Measurements from ENCODE around the gene KMT5C.

The KMT5C gene

DNA sequence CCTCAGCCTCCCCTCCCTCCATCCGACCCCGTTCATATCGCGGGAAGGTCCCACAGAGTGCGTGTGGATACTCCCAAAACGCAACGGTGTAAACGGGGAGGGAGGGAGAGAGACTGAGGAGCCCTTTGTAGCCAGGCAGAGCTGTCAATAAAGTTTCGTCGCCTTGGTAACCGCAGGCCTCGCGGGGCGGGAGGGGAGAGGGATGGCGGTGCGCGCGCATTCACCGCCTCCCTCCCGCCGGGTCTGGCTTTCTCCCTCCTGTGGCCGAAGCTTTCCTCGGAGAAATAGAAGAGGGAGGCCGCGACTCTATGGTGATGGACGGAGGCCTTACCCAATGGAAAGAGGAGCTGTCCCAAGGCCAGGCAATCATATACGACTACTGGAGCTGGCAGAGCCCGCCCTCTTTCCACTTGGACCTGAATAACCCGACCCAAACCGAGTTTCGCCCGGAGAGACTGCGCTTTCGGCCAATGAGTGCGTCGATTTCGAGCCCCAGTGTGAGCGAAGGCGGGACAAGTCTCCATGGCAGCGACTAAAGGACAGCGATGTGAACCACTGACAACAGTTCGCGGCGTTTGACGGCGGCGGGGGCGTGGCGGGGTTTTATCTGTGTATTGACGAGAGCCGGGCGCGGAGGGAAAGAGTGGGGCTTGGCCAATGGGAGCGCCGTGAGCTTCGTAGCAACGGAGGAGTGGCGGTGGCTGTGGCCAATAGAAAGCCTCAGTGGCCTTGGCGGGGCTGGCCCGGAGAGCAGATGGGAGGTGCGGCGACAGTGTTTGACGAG lies at the start of gene KMT5C:
Gene KMT5C, plus strand, starts transcription at position 772 of the 784 bp plus-strand sequence. CDS start 2,061 bp downstream, outside the sequence.
- Histone ChIP-seq H3K9ac (ENCODE audit: low read depth, low read length) (peak within 1 kb of the TSS; percentile 87), H3K27me3 (ENCODE audit: insufficient read depth, low read length) (no peaks in the 10 kb centered on the region; the same call in 1 of the 2 replicates), H3K9me3 (ENCODE audit: insufficient read depth, low read depth, low read length) (no peaks in the 10 kb centered on the region), H3K27ac (ENCODE audit: low read length) (peak within 1 kb of the TSS; percentile 48), H3K4me3 (ENCODE audit: low read length) (peak within 1 kb of the TSS; percentile 87), H3K36me3 (ENCODE audit: insufficient read depth, low read depth, low read length) (peaks cover 22% of the 10 kb centered on the region), H3K4me1 (ENCODE audit: insufficient read depth, low read length) (peaks cover 5% of the 10 kb centered on the region; the same call in 1 of the 2 replicates)

DNA sequence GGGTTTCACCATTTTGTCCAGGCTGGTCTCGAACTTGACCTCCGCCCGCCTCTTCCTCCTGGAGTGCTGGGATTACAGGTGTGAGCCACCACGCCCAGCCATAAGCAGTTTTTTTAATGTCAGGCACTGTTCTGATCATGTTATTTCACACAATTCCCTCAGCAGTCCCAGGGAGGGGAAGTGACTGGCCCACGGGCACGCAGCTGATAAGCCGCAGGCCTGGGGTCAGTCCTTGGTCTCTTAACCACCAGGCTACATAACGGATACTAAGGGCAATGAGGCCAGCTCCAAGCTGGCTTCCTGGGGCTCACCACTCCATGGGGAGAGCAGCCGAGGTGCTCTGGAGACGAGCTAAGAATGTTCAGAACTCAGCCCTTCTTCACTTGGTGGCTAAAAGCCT lies 42.4 kb upstream of the KMT5C start:
- H3K36me3 ChIP-seq (ENCODE audit: insufficient read depth, low read depth, low read length): peaks cover 47% of the 10 kb centered on the region
- H3K9me3 ChIP-seq (ENCODE audit: insufficient read depth, low read depth, low read length): no peaks in the 10 kb centered on the region
- no peak overlapping the region for H3K4me3 ChIP-seq (ENCODE audit: low read length)
- H3K4me1 ChIP-seq (ENCODE audit: insufficient read depth, low read length): peaks cover 4% of the 10 kb centered on the region; the same call in 1 of the 2 replicates
- H3K9ac ChIP-seq (ENCODE audit: low read depth, low read length): no peak overlapping the region
- H3K27me3 ChIP-seq (ENCODE audit: insufficient read depth, low read length): no peaks in the 10 kb centered on the region
- H3K27ac ChIP-seq (ENCODE audit: low read length): no peak overlapping the region

DNA sequence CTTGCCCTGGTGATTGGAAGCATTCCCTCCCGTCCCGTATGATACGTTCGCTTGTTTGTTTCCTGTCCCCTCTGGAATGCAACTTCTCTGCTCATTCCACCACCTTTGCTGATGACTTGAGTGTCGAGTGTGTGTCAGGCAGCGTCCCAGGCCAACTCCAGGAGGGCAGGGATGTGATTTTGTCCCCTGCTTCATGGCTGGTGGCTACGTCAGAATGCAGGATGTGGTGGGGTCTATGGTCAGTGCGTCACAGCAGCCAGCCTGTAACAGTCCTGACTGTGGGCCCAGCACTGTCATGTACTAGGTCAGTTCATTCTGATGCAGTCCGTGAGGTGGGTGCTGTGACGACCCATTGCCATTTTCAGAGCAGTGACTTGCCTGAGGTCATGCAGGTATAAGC lies 39.7 kb upstream of the KMT5C start:
- H3K27me3 ChIP-seq (ENCODE audit: insufficient read depth, low read length): no peaks in the 10 kb centered on the region
- no peaks in the 10 kb centered on the region for H3K9me3 ChIP-seq (ENCODE audit: insufficient read depth, low read depth, low read length)
- peaks cover 4% of the 10 kb centered on the region; the same call in 1 of the 2 replicates for H3K4me1 ChIP-seq (ENCODE audit: insufficient read depth, low read length)
- no peak overlapping the region for H3K9ac ChIP-seq (ENCODE audit: low read depth, low read length)
- H3K4me3 ChIP-seq (ENCODE audit: low read length): no peak overlapping the region
- H3K36me3 ChIP-seq (ENCODE audit: insufficient read depth, low read depth, low read length): peaks cover 52% of the 10 kb centered on the region
- peak overlapping the region; percentile 26 for H3K27ac ChIP-seq (ENCODE audit: low read length)

DNA sequence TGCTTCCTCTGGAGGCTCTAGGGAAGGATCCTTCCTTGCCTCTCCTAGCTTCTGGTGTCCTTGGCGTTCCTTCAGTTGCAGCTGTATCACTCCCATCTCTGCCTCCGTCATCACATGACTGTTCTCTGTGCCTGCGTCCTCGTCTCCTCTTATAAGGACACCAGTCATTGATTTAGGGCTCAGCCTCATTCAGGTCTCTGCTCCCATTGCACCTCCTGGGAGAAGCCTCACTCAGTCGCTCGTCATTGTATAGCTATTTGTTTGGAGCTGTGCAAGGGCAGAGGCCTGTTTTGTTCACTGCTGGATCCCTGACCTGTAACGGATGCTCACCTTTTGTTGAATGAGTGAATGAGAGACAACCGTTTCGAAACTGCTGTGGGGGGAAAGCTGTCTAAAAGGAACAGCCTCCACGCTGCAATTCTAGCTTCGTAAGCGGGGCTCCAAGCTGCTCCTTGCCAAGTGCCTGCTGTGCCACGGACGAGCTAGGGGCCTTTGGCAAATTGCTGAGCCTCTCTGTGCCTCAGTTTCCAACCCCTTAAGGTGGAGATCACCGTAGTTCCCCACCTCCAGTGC lies 38.7 kb upstream of the KMT5C start:
- Histone ChIP-seq H3K27me3 (ENCODE audit: insufficient read depth, low read length) (no peaks in the 10 kb centered on the region), H3K27ac (ENCODE audit: low read length) (no peak overlapping the region), H3K9me3 (ENCODE audit: insufficient read depth, low read depth, low read length) (no peaks in the 10 kb centered on the region), H3K4me1 (ENCODE audit: insufficient read depth, low read length) (peaks cover 4% of the 10 kb centered on the region; the same call in 1 of the 2 replicates), H3K9ac (ENCODE audit: low read depth, low read length) (peak overlapping the region; percentile 35; the same call in 1 of the 2 replicates), H3K36me3 (ENCODE audit: insufficient read depth, low read depth, low read length) (peaks cover 52% of the 10 kb centered on the region), H3K4me3 (ENCODE audit: low read length) (peak overlapping the region; percentile 39; the same call in 1 of the 2 replicates)

DNA sequence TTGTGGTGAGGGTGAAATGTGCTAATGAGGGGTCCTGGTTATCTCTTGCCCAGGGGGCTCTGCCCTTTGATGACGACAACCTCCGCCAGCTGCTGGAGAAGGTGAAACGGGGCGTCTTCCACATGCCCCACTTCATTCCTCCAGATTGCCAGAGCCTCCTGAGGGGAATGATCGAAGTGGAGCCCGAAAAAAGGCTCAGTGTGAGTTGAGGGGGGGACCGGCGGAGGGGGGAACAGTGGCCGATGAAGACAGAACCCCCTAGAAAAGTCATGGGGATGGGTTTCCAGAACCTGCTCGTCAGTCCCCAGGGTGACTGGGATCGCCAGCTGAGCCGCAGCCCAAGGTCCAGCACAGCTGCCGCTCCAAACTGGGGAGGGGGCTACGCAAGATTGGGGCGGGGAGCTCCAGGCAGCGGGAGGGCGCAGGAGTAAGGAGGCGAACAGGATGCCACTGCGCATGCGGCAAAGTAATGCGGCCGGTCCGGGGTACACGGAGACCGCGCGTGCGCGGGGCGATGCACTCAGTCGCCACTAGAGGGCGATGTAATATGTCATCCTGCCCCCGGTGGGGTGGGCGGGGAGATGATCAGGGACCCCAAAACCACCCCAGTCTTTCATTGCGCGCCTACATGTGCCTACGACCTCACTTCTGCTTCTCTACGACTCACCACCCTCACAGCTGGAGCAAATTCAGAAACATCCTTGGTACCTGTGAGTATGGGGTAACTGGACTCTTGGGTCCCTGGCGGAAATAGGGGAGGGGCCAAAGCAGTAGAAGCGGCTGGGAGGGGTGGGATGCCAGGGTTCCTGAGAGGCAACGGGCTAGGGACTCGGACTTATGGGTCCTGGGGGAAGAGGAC lies 38.0 kb upstream of the KMT5C start:
- Histone ChIP-seq H3K4me1 (ENCODE audit: insufficient read depth, low read length) (peaks cover 4% of the 10 kb centered on the region; the same call in 1 of the 2 replicates), H3K9me3 (ENCODE audit: insufficient read depth, low read depth, low read length) (no peaks in the 10 kb centered on the region), H3K4me3 (ENCODE audit: low read length) (peak overlapping the region; percentile 39; the same call in 1 of the 2 replicates), H3K9ac (ENCODE audit: low read depth, low read length) (peak overlapping the region; percentile 35; the same call in 1 of the 2 replicates), H3K27ac (ENCODE audit: low read length) (no peak overlapping the region), H3K27me3 (ENCODE audit: insufficient read depth, low read length) (no peaks in the 10 kb centered on the region), H3K36me3 (ENCODE audit: insufficient read depth, low read depth, low read length) (peaks cover 55% of the 10 kb centered on the region)

DNA sequence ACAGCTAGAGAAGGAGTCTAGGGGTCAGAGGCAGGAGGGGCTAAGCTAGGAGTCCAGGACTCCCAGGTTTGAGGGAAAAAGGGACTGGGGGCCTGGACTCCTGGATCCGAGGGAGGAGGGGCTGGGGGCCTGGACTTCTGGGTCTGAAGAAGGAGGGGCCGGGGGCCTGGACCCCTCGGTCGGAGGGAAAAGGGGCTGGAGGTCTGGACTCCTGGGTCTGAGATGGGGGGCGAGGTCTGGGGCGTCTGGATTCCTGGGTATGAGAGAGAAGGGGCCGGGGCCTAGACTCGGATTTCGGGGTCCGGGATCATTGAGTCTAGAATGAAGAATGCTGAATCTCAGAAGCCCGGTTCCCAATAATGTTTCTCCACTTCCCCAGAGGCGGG lies 37.4 kb upstream of the KMT5C start:
- Histone ChIP-seq H3K27me3 (ENCODE audit: insufficient read depth, low read length) (no peaks in the 10 kb centered on the region), H3K36me3 (ENCODE audit: insufficient read depth, low read depth, low read length) (peaks cover 58% of the 10 kb centered on the region), H3K4me1 (ENCODE audit: insufficient read depth, low read length) (peaks cover 4% of the 10 kb centered on the region; the same call in 1 of the 2 replicates), H3K27ac (ENCODE audit: low read length) (no peak overlapping the region), H3K9me3 (ENCODE audit: insufficient read depth, low read depth, low read length) (no peaks in the 10 kb centered on the region), H3K4me3 (ENCODE audit: low read length) (peak overlapping the region; percentile 2; the same call in 1 of the 2 replicates), H3K9ac (ENCODE audit: low read depth, low read length) (no peak overlapping the region)

DNA sequence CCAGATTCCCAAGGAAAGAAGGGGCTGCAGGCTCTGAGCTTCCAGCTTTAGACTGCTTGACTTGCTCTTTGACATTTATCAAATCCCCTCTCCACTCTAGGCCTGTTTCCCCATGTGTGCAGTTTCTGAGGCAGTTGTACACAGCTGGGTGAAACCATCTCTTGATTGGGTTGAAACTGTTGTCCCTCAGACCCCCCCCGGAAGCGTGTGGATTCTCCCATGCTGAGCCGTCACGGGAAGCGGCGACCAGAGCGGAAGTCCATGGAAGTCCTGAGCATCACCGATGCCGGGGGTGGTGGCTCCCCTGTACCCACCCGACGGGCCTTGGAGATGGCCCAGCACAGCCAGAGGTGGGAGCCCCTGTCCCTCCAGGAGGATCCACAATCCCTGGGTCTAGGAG lies 36.2 kb upstream of the KMT5C start:
- no peak overlapping the region for H3K9ac ChIP-seq (ENCODE audit: low read depth, low read length)
- peaks cover 57% of the 10 kb centered on the region for H3K36me3 ChIP-seq (ENCODE audit: insufficient read depth, low read depth, low read length)
- no peaks in the 10 kb centered on the region for H3K9me3 ChIP-seq (ENCODE audit: insufficient read depth, low read depth, low read length)
- H3K27me3 ChIP-seq (ENCODE audit: insufficient read depth, low read length): no peaks in the 10 kb centered on the region
- no peak overlapping the region for H3K4me3 ChIP-seq (ENCODE audit: low read length)
- H3K4me1 ChIP-seq (ENCODE audit: insufficient read depth, low read length): peaks cover 4% of the 10 kb centered on the region; the same call in 1 of the 2 replicates
- no peak overlapping the region for H3K27ac ChIP-seq (ENCODE audit: low read length)

DNA sequence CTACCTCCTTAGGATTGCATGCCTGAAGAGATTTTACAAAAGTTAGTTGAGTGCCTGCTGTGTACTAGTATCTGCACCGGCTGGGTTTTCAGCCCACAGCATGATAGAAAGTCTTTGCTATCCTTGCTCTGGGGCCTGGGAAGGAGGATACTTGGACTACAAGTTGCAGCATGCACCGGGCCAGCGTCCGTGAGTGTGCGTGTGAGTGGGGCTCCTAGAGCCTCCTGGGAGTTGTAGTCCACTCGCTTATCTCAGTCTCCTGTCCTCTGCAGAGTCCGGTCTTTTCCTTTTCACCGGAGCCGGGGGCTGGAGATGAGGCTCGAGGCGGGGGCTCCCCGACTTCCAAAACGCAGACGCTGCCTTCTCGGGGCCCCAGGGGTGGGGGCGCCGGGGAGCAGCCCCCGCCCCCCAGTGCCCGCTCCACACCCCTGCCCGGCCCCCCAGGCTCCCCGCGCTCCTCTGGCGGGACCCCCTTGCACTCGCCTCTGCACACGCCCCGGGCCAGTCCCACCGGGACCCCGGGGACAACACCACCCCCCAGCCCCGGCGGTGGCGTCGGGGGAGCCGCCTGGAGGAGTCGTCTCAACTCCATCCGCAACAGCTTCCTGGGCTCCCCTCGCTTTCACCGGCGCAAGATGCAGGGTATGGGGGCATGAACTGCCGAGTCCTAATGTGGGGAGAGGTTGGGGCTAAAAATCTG lies 35.2 kb upstream of the KMT5C start:
- Histone ChIP-seq H3K27ac (ENCODE audit: low read length) (no peak overlapping the region), H3K9ac (ENCODE audit: low read depth, low read length) (no peak overlapping the region), H3K27me3 (ENCODE audit: insufficient read depth, low read length) (no peaks in the 10 kb centered on the region), H3K36me3 (ENCODE audit: insufficient read depth, low read depth, low read length) (peaks cover 61% of the 10 kb centered on the region), H3K4me3 (ENCODE audit: low read length) (no peak overlapping the region), H3K9me3 (ENCODE audit: insufficient read depth, low read depth, low read length) (no peaks in the 10 kb centered on the region), H3K4me1 (ENCODE audit: insufficient read depth, low read length) (peaks cover 4% of the 10 kb centered on the region; the same call in 1 of the 2 replicates)

DNA sequence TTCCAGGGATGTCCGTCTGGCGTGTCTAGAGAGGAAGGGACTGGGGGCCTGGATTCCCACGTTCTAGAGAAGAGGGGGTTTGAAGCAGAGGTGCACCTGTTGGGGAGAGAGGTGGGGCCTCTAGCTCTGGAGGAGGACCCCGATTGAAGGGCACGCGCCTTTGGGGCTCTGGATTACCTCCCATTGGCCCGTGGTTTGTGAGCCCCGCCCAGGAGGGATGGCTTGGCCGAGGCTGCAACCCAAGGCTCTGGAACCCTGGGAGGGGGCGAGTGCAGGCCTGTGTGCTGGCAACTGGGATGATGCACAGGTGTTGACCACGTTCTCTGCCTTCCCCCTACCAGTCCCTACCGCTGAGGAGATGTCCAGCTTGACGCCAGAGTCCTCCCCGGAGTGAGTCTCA lies 34.7 kb upstream of the KMT5C start:
- no peak overlapping the region for H3K4me3 ChIP-seq (ENCODE audit: low read length)
- H3K4me1 ChIP-seq (ENCODE audit: insufficient read depth, low read length): peaks cover 4% of the 10 kb centered on the region; the same call in 1 of the 2 replicates
- H3K9me3 ChIP-seq (ENCODE audit: insufficient read depth, low read depth, low read length): no peaks in the 10 kb centered on the region
- no peak overlapping the region for H3K27ac ChIP-seq (ENCODE audit: low read length)
- peaks cover 61% of the 10 kb centered on the region for H3K36me3 ChIP-seq (ENCODE audit: insufficient read depth, low read depth, low read length)
- H3K9ac ChIP-seq (ENCODE audit: low read depth, low read length): no peak overlapping the region
- H3K27me3 ChIP-seq (ENCODE audit: insufficient read depth, low read length): no peaks in the 10 kb centered on the region

DNA sequence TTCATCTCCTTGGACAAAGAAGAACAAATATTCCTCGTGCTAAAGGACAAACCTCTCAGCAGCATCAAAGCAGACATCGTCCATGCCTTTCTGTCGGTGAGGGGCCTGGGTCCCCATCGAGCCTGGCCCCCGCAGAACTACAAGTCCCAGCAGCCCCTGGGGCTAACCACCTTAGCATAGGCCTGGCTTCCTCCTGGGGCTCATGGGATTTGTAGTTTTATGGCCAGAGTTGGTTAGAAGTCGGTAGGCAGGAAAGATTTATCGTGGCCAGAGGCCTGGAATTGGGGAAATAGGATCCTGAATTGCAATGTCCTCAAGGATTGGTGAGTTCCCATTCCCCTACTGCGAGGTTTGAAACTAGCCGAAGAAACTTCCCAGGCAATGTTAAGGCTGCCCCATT lies 34.2 kb upstream of the KMT5C start:
- no peak overlapping the region for H3K27ac ChIP-seq (ENCODE audit: low read length)
- H3K9me3 ChIP-seq (ENCODE audit: insufficient read depth, low read depth, low read length): no peaks in the 10 kb centered on the region
- peaks cover 4% of the 10 kb centered on the region; the same call in 1 of the 2 replicates for H3K4me1 ChIP-seq (ENCODE audit: insufficient read depth, low read length)
- no peak overlapping the region for H3K4me3 ChIP-seq (ENCODE audit: low read length)
- no peak overlapping the region for H3K9ac ChIP-seq (ENCODE audit: low read depth, low read length)
- no peaks in the 10 kb centered on the region for H3K27me3 ChIP-seq (ENCODE audit: insufficient read depth, low read length)
- peaks cover 64% of the 10 kb centered on the region for H3K36me3 ChIP-seq (ENCODE audit: insufficient read depth, low read depth, low read length)

Measured in iPS-20b (cell line).